ENCODE data around the gene GALNT9. TPM values are rescaled to one million over a fixed set of nuclear protein-coding genes. Genes with fewer than 3 reads are reported as not detected.

Gene GALNT9
- total and polyA plus RNA-seq, 10 donors: 0.20 to 2.4 (median 0.84) TPM

DNA sequence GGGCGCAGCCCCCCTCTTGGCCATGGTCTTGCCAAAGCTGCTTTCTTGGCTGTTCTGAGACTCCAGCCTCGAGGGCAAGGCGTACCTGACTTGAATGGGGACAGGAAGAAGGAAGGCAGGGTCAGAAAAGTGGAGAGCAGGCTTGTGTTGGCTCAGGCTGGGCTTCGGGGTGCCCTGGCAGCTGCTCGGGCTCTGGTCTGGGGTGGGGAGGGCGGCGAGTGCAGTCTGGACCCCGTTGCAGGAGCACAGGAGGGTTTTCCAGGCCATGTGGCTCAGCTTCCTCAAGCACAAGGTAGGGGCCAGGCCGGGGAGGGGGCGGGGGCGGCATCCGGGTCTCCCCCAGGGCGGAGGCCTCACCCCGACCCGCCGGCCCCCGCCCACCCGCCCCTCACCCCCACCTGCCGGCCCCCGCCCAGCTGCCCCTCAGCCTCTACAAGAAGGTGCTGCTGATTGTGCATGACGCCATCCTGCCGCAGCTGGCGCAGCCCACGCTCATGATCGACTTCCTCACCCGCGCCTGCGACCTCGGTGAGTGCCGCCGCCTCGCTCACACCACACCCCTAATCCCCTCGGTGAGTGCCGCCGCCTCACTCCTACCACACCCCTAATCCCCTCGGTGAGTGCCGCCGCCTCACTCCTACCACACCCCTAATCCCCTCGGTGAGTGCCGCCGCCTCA is 180.9 kb downstream of the GALNT9 start:
- Histone ChIP-seq H3K4me1 (peaks cover 10 to 43% (median 17%) of the 10 kb centered on the region in 6 donors), H3K27me3 (replicated peaks in 1 of 7) (no peaks in the 10 kb centered on the region), H3K27ac (no peak overlapping the region), H3K9me3 (no peaks in the 10 kb centered on the region), H3K4me3 (no peak overlapping the region), H3K36me3 (peaks cover 0 to 53% (median 34%) of the 10 kb centered on the region in 6 donors)
- peak; percentile 67 for DNase-seq
- TF ChIP-seq POLR2A (IDR thresholded peaks at IDR 0.05): no peak
- TF ChIP-seq, protein P1, sequence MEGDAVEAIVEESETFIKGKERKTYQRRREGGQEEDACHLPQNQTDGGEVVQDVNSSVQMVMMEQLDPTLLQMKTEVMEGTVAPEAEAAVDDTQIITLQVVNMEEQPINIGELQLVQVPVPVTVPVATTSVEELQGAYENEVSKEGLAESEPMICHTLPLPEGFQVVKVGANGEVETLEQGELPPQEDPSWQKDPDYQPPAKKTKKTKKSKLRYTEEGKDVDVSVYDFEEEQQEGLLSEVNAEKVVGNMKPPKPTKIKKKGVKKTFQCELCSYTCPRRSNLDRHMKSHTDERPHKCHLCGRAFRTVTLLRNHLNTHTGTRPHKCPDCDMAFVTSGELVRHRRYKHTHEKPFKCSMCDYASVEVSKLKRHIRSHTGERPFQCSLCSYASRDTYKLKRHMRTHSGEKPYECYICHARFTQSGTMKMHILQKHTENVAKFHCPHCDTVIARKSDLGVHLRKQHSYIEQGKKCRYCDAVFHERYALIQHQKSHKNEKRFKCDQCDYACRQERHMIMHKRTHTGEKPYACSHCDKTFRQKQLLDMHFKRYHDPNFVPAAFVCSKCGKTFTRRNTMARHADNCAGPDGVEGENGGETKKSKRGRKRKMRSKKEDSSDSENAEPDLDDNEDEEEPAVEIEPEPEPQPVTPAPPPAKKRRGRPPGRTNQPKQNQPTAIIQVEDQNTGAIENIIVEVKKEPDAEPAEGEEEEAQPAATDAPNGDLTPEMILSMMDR (IDR thresholded peaks at IDR 0.05 in 8 of 11, conservative IDR thresholded peaks at IDR 0.05 in 3 of 11): no peak
- intact Hi-C loops (cut with DNase I; ENCODE audit: low total_unique reads): no loop called here
- 93 to 98% (median 95%) methylated on average over 14 to 35 of the region's 41 CpGs for WGBS, 5 donors

DNA sequence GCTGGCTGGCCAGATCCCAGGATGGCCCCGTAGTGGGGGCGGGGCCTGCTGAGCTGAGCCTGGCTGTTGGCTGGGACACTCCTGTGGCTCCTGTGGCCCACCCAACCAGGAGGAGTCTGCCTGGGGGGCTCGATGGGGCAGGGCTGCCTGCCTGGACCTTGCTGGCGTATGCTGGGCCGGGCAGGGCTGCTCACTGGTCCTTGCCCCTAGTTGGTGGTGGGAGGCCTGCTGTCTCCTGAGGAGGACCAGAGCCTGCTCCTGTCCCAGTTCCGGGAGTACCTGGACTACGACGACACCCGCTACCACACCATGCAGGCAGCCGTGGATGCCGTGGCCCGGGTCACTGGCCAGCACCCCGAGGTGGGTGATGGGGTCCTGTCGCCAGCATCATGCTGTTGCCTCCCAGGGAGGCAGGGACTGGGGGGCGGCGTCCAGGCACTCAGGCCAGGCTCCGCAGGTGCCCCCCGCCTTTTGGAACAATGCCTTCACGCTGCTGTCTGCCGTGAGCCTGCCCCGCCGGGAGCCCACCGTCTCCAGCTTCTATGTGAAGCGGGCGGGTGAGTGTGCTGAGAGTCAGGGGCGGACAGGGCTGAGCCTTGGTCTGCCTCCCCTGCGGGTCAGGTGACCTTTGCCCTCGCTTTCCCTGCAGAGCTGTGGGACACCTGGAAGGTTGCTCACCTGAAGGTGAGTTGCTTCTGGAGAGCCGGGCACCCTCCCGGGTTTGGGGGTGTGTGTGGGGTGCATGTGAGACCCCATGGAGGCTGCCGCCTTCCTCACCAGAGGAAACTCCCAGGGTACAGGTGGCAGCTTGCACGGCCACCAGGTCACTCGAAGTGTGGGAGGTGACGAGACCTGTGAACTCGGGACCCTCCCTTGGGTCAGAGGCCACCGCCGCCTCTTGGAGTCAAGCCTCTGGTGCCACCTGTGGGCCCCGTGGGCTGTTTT is 181.7 kb downstream of the GALNT9 start:
- peaks cover 0 to 53% (median 34%) of the 10 kb centered on the region in 6 donors for H3K36me3 ChIP-seq
- DNase-seq: peak; percentile 72
- intact Hi-C loops (cut with DNase I; ENCODE audit: low total_unique reads): no loop called here

DNA sequence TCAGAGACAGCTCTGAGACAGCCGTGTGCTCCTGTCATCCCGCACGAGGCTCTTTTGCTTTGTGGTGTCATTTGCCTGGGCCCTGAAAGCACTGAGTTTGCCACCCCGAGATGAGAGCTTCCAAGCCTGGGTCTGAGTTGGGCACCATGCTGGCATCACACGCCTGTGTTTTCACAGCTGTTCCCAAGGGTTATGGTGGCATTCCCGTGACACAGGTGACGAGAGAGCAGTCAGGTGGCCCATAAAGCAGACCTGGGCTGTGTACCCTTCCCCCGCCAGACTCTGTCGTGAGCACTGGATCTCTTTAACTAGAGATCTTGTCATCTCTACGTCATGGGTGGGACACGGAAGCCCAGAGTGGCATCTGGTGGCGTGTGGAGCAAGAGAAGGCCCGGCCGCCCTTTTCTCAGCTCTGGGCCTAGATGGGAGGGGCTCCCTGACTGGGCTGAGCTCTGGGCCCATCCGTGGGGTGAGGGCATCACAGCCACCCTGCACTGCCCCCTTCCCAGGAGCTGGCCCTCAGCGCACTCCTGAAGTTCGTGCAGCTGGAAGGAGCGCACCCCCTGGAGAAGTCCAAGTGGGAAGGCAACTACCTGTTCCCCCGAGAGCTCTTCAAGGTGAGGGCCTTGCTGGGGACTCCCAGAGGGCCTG is 182.5 kb downstream of the GALNT9 start:
- peaks cover 24 to 56% (median 32%) of the 10 kb centered on the region in 6 donors for H3K4me1 ChIP-seq
- intact Hi-C loops (cut with DNase I; ENCODE audit: low total_unique reads): no loop called here
- no peaks in the 10 kb centered on the region for H3K27me3 ChIP-seq (replicated peaks in 1 of 7)
- H3K9me3 ChIP-seq: no peaks in the 10 kb centered on the region
- peak; percentile 72 for DNase-seq
- no peak for TF ChIP-seq POLR2AphosphoS5 (IDR thresholded peaks at IDR 0.05)
- no peak for TF ChIP-seq POLR2A (IDR thresholded peaks at IDR 0.05)
- TF ChIP-seq, protein P1 (IDR thresholded peaks at IDR 0.05 in 8 of 11, conservative IDR thresholded peaks at IDR 0.05 in 3 of 11): no peak
- no peak overlapping the region for H3K27ac ChIP-seq
- WGBS, 5 donors: 90 to 95% (median 92%) methylated on average over 13 to 19 of the region's 19 CpGs
- no peak overlapping the region for H3K4me3 ChIP-seq
- H3K36me3 ChIP-seq: peaks cover 0 to 54% (median 35%) of the 10 kb centered on the region in 6 donors

More for the DNA sequence above, 181.7 kb downstream of the GALNT9 start:
- TF ChIP-seq POLR2A (IDR thresholded peaks at IDR 0.05) (no peak), POLR2AphosphoS5 (IDR thresholded peaks at IDR 0.05) (no peak)
- TF ChIP-seq, protein P1 (IDR thresholded peaks at IDR 0.05 in 8 of 11, conservative IDR thresholded peaks at IDR 0.05 in 3 of 11): no peak
- Histone ChIP-seq H3K9me3 (no peaks in the 10 kb centered on the region), H3K27ac (no peak overlapping the region), H3K4me3 (no peak overlapping the region), H3K27me3 (replicated peaks in 1 of 7) (no peaks in the 10 kb centered on the region), H3K4me1 (peaks cover 18 to 48% (median 25%) of the 10 kb centered on the region in 6 donors)
- WGBS, 5 donors: 94 to 97% (median 95%) methylated on average over 23 to 38 of the region's 38 CpGs

Small RNAs within 50 kb of the gene (small RNA-seq; reads per million reads assigned to genes)
- gene AC138466.3: 0 reads per million in 4 donors

Other genes with a start within 250 kb of the GALNT9 start
- gene DDX51, start 185.3 kb downstream of the GALNT9 start, total RNA-seq: 10 to 100 TPM; 17.8 to 31.6 (median 19.4) TPM
- 10 to 100 TPM; 16.9 to 36.0 (median 19.5) TPM for gene DDX51, start 185.3 kb downstream of the GALNT9 start, polyA plus RNA-seq
- gene NOC4L, start 185.1 kb downstream of the GALNT9 start, total RNA-seq: 10 to 100 TPM in 6 of 7 donors, 1 to 10 TPM in 1; 8.3 to 18.7 (median 14.6) TPM
- gene NOC4L, start 185.1 kb downstream of the GALNT9 start, polyA plus RNA-seq: 10 to 100 TPM; 25.2 to 38.6 (median 33.1) TPM
- gene FBRSL1, start 160.6 kb upstream of the GALNT9 start, total RNA-seq: 100 to 1,000 TPM in 1 of 7 donors, 10 to 100 TPM in 6; 28.3 to 161 (median 60.4) TPM
- gene FBRSL1, start 160.6 kb upstream of the GALNT9 start, polyA plus RNA-seq: 10 to 100 TPM; 14.3 to 40.3 (median 22.3) TPM